H1 (cell line): ENCODE results near the gene GTF3C5. TPM values are rescaled to one million over a fixed set of nuclear protein-coding genes. Genes with fewer than 3 reads are reported as not detected.

Experiments
- CTCF ChIA-PET: fragments of 300-600 bp; sonication (Branson Sonifier 250); formaldehyde crosslinking; loops from one replicate; lab custom pipeline; 2021; ENCODE audit not compliant: partially characterized antibody; lab: Charles Lee
- POLR2A ChIA-PET: fragments of 300-600 bp; sonication (Branson Sonifier 250); formaldehyde crosslinking; loops from one replicate; lab custom pipeline; 2021; ENCODE audit warnings: inconsistent platforms; ENCODE audit not compliant: partially characterized antibody; lab: Charles Lee
- DNase-seq, 2 experiments: peaks; one replicate each; pipeline versions ENCODE4 v3.0.0 to v3.0.0-alpha.2; 2010 to 2022; ENCODE audit warnings: low spot score in 2 of 2, low read depth in 1 of 2, mixed read lengths in 1 of 2
- FAIRE-seq: peaks from 2 replicates; lab custom pipeline; 2011; peaks lifted over from hg19 to GRCh38; lab: Jason Lieb, UNC
- H2AFZ ChIP-seq: 2 replicates; pipeline ENCODE4 v1.8.1; 2012; ENCODE audit warnings: low read length, inconsistent platforms
- H2AK5ac ChIP-seq: 2 replicates; pipeline ENCODE4 v1.6.1; 2013; ENCODE audit warnings: low read depth, low read length
- H2BK120ac ChIP-seq: replicated peaks from 2 replicates; pipeline ENCODE3; 2013; ENCODE audit warnings: low read depth, low read length, inconsistent platforms
- H2BK12ac ChIP-seq: 2 replicates; pipeline ENCODE4 v1.6.1; 2013; ENCODE audit warnings: low read depth, low read length
- H2BK15ac ChIP-seq: 2 replicates; pipeline ENCODE4 v1.6.1; 2013; ENCODE audit warnings: low read length
- H2BK20ac ChIP-seq: 2 replicates; pipeline ENCODE4 v1.6.1; 2013; ENCODE audit warnings: low read length
- H2BK5ac ChIP-seq: 2 replicates; pipeline ENCODE4 v1.6.1; 2013; ENCODE audit warnings: low read depth, low read length
- H3K14ac ChIP-seq: 2 replicates; pipeline ENCODE4 v1.6.1; 2013; ENCODE audit warnings: inconsistent platforms; ENCODE audit not compliant: insufficient read length
- H3K18ac ChIP-seq: 2 replicates; pipeline ENCODE4 v1.6.1; 2013; ENCODE audit warnings: low read length; ENCODE audit errors: extremely low read depth
- H3K23ac ChIP-seq: 2 replicates; pipeline ENCODE4 v1.6.1; 2013; ENCODE audit warnings: inconsistent platforms; ENCODE audit not compliant: insufficient read length
- H3K23me2 ChIP-seq: 2 replicates; pipeline ENCODE4 v1.6.1; 2013; ENCODE audit warnings: low read depth, low read length
- H3K27ac ChIP-seq: 2 replicates; pipeline ENCODE4 v1.6.1; 2011; ENCODE audit warnings: low read depth, low read length, inconsistent platforms
- H3K27me3 ChIP-seq, 4 experiments: replicated peaks in 1 of 4; 1 replicate in 1 of 4; 2 replicates in 3 of 4; pipeline versions ENCODE4 v1.6.1 to v1.8.1; 2011 to 2013; ENCODE audit warnings: low read length in 3 of 4, mild to moderate bottlenecking in 3 of 4, inconsistent platforms in 2 of 4, mixed read lengths in 2 of 4, moderate library complexity in 1 of 4; ENCODE audit not compliant: control insufficient read depth in 3 of 4, insufficient read depth in 3 of 4; ENCODE audit errors: extremely low read depth in 1 of 4
- H3K36me3 ChIP-seq, 4 experiments: 2 replicates each; pipeline versions ENCODE4 v1.6.1 to v1.8.1; 2011 to 2013; ENCODE audit warnings: mild to moderate bottlenecking in 4 of 4, low read length in 3 of 4, moderate library complexity in 2 of 4, control low read depth in 1 of 4, inconsistent platforms in 1 of 4; ENCODE audit not compliant: insufficient read depth in 4 of 4, control insufficient read depth in 2 of 4
- H3K4ac ChIP-seq: replicated peaks from 2 replicates; pipeline ENCODE3; 2013; ENCODE audit warnings: low read length, low read depth, mixed read lengths, inconsistent platforms; ENCODE audit not compliant: insufficient read length
- H3K4me1 ChIP-seq, 4 experiments: replicated peaks in 1 of 4; 1 replicate in 1 of 4; 2 replicates in 3 of 4; pipeline versions ENCODE4 v1.6.1 to v1.8.1; 2011 to 2013; ENCODE audit warnings: low read length in 3 of 4, inconsistent platforms in 2 of 4, mixed read lengths in 1 of 4; ENCODE audit not compliant: insufficient read depth in 4 of 4, control insufficient read depth in 3 of 4
- H3K4me2 ChIP-seq, 2 experiments: 2 replicates each; pipeline versions ENCODE4 v1.6.1 to v1.8.1; 2011 to 2013; ENCODE audit warnings: low read depth in 2 of 2, low read length in 2 of 2, control low read depth in 1 of 2, inconsistent platforms in 1 of 2, mild to moderate bottlenecking in 1 of 2; ENCODE audit not compliant: insufficient read depth in 1 of 2
- H3K4me3 ChIP-seq, 4 experiments: fragments of 200-600, 300-600 bp in 1 of 4; sonication (generic), shearing (Covaris generic), sonication (Bioruptor Twin) in 1 of 4; 2 replicates each; pipeline versions ENCODE4 v1.5.1 to v1.8.1; 2011 to 2016; ENCODE audit warnings: low read length in 4 of 4, low read depth in 3 of 4, control low read depth in 2 of 4, inconsistent platforms in 2 of 4, mild to moderate bottlenecking in 2 of 4, mixed read lengths in 1 of 4, moderate library complexity in 1 of 4; ENCODE audit not compliant: insufficient read depth in 2 of 4; ENCODE audit errors: extremely low read depth in 1 of 4
- H3K56ac ChIP-seq: replicated peaks from 2 replicates; pipeline ENCODE3; 2013; ENCODE audit warnings: low read depth, mild to moderate bottlenecking, mixed read lengths, low read length, inconsistent platforms; ENCODE audit not compliant: insufficient read length
- H3K79me1 ChIP-seq: 2 replicates; pipeline ENCODE4 v1.6.1; 2013; ENCODE audit warnings: low read depth, low read length, control low read depth
- H3K79me2 ChIP-seq, 2 experiments: 2 replicates each; pipeline versions ENCODE4 v1.6.1 to v1.8.1; 2012 to 2013; ENCODE audit warnings: low read length in 2 of 2, mild to moderate bottlenecking in 2 of 2, inconsistent platforms in 1 of 2; ENCODE audit not compliant: insufficient read depth in 2 of 2, control insufficient read depth in 1 of 2
- H3K9ac ChIP-seq, 4 experiments: replicated peaks in 1 of 4; 1 replicate in 1 of 4; 2 replicates in 3 of 4; pipeline versions ENCODE4 v1.6.1 to v1.8.1; 2011 to 2013; ENCODE audit warnings: low read depth in 3 of 4, low read length in 3 of 4, control low read depth in 2 of 4, mild to moderate bottlenecking in 2 of 4, moderate library complexity in 2 of 4, inconsistent platforms in 1 of 4; ENCODE audit errors: extremely low read depth in 1 of 4
- H3K9me3 ChIP-seq, 2 experiments: 2 replicates each; pipeline versions ENCODE4 v1.6.1 to v1.8.1; 2012 to 2013; ENCODE audit warnings: mild to moderate bottlenecking in 2 of 2, moderate library complexity in 2 of 2, control low read depth in 1 of 2, inconsistent platforms in 1 of 2, low read depth in 1 of 2, low read length in 1 of 2, mixed read lengths in 1 of 2; ENCODE audit not compliant: insufficient read depth in 2 of 2
- H4K20me1 ChIP-seq, 2 experiments: replicated peaks in 1 of 2; 2 replicates each; pipeline versions ENCODE3 to v1.8.1; 2011 to 2013; ENCODE audit warnings: inconsistent platforms in 2 of 2, low read length in 2 of 2, mild to moderate bottlenecking in 1 of 2; ENCODE audit not compliant: insufficient read depth in 2 of 2, control insufficient read depth in 1 of 2
- H4K5ac ChIP-seq: 2 replicates; pipeline ENCODE4 v1.6.1; 2013; ENCODE audit warnings: low read length, low read depth, mixed read lengths, inconsistent platforms; ENCODE audit not compliant: insufficient read length
- H4K8ac ChIP-seq: 2 replicates; pipeline ENCODE4 v1.8.0; 2013; ENCODE audit warnings: mild to moderate bottlenecking, moderate library complexity, low read length, inconsistent platforms; ENCODE audit not compliant: insufficient read depth; ENCODE audit errors: extremely low read depth
- H4K91ac ChIP-seq: replicated peaks from 2 replicates; pipeline ENCODE3; 2013; ENCODE audit warnings: low read length, mixed read lengths, inconsistent platforms; ENCODE audit not compliant: insufficient read length
- CBX8 ChIP-seq: fragments of 300-800, 300-1000 bp; sonication (generic); IDR thresholded peaks from 2 replicates; pipeline ENCODE4 v1.7.1; 2016; ENCODE audit warnings: low read depth, low read length, borderline replicate concordance
- CREB1 ChIP-seq: IDR thresholded peaks from 2 replicates; pipeline ENCODE4 v1.6.1; 2012; ENCODE audit warnings: inconsistent platforms
- SUZ12 ChIP-seq: fragments of 200-600 bp; sonication (generic); IDR thresholded peaks from 2 replicates; pipeline ENCODE4 v1.6.1; 2012; ENCODE audit warnings: mild to moderate bottlenecking, inconsistent platforms, low read length, moderate library complexity, mixed read lengths
- WGBS, 2 experiments: shearing (Covaris generic) in 1 of 2; methylation state at CpG; one replicate each; pipeline versions ENCODE4 v1.1.6 to v1.1.7; 2013 to 2015; ENCODE audit warnings: low lambda C conversion rate in 2 of 2, mixed read lengths in 2 of 2, inconsistent platforms in 1 of 2, low coverage in 1 of 2, missing lambda C conversion rate in 1 of 2; ENCODE audit not compliant: insufficient replicate concordance in 2 of 2, insufficient coverage in 1 of 2, insufficient read length in 1 of 2; ENCODE audit errors: extremely low coverage in 1 of 2, missing lambda C conversion rate in 1 of 2; 5-methylcytosine and 5-hydroxymethylcytosine counted together
- polyA plus RNA-seq, 7 experiments: library from polyadenylated mRNA; depleted of rRNA in 3 of 7; stranded (reverse) in 5 of 7; unstranded in 2 of 7; fragments of >200 nt in 5 of 7; fragments of 200-250 nt in 2 of 7; gene quantifications; 1 replicate in 5 of 7; 2 replicates in 1 of 7; 4 replicates in 1 of 7; pipeline versions ENCODE4 v1.2.1 to v1.2.3, GENCODE V29; 2011 to 2013; ENCODE audit warnings: missing spikeins in 2 of 7, mixed read lengths in 2 of 7
- total RNA-seq: library from RNA; stranded (reverse); fragmentation: NEBNext Ultra II Directional; extraction: Animal tissue kit (Norgen Biotek cat#: 25700); gene quantifications from 2 replicates; pipeline ENCODE4 v1.2.1, GENCODE V29; 2021
- TF ChIP-seq, protein P1 (sequence below), 3 experiments: IDR thresholded peaks; 1 replicate in 2 of 3; 2 replicates in 1 of 3; pipeline versions ENCODE4 v1.5.1 to v1.6.1; 2011; ENCODE audit warnings: low read length in 3 of 3, mild to moderate bottlenecking in 3 of 3, inconsistent platforms in 2 of 3, low read depth in 1 of 3, moderate library complexity in 1 of 3; ENCODE audit not compliant: insufficient read depth in 1 of 3; ENCODE audit errors: control extremely low read depth in 1 of 3

GTF3C5 gene
- total and polyA plus RNA-seq, 2 of the 8 experiments (the other 6 are each of a cell fraction or from before 2014, with no cell fraction given), result 78.7 to 87.1 TPM

DNA sequence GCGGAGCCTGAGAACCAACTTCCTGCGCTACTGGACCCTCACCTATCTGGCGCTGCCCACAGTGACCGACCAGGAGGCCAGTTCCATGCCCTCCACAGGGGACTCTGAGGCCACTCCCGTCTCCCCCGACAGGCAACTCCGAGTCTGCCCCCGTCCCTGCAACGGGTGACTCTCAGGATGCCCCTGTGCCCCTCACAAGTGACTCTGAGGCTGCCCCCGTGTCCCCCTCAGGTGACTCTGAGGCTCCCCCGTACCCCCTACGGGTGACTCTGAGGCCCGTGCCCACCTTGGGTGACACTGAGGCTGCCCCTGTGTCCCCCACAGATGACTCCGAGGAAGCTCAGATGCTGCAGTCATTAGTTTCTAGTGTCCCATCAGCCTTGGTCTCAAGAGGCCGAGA, 56.1 kb downstream of the GTF3C5 start:
- Histone ChIP-seq H2BK12ac (no peak overlapping the region), H4K20me1 (no peaks in the 10 kb centered on the region), H3K27me3 (peaks cover 0 to 3% (median 0%) of the 10 kb centered on the region in 4 experiments; a peak in 1 of 7 replicates), H3K14ac (no peak overlapping the region), H3K4ac (no peak overlapping the region), H2BK20ac (no peak overlapping the region), H2AK5ac (no peak overlapping the region), H2AFZ (no peak overlapping the region), H4K91ac (no peak overlapping the region), H2BK5ac (no peak overlapping the region), H3K56ac (no peak overlapping the region), H3K23me2 (no peaks in the 10 kb centered on the region), H2BK15ac (no peak overlapping the region), H3K18ac (no peak overlapping the region), H3K27ac (no peak overlapping the region), H3K4me2 (no peak overlapping the region), H3K23ac (no peak overlapping the region), H4K8ac (no peak overlapping the region), H4K5ac (no peak overlapping the region), H3K9me3 (no peaks in the 10 kb centered on the region), H3K79me1 (no peaks in the 10 kb centered on the region), H3K36me3 (no peaks in the 10 kb centered on the region), H3K9ac (no peak overlapping the region), H3K4me3 (no peak overlapping the region), H3K79me2 (no peaks in the 10 kb centered on the region), H3K4me1 (no peaks in the 10 kb centered on the region), H2BK120ac (no peak overlapping the region)
- WGBS, 2 experiments, result 83% methylated on average over 12 of the region's 15 CpGs; no CpG with 5 or more reads in 1 of the 2 experiments
- ChIA-PET POLR2A (no interaction called here), CTCF (interaction anchor here (0.9 to 1.1 kb wide), 2 partner anchors 15 to 60 kb away, joined by 3 read pairs; no protein-coding TSS in a partner anchor)
- DNase-seq (no peak), FAIRE-seq (no peak)
- TF ChIP-seq, protein P1, sequence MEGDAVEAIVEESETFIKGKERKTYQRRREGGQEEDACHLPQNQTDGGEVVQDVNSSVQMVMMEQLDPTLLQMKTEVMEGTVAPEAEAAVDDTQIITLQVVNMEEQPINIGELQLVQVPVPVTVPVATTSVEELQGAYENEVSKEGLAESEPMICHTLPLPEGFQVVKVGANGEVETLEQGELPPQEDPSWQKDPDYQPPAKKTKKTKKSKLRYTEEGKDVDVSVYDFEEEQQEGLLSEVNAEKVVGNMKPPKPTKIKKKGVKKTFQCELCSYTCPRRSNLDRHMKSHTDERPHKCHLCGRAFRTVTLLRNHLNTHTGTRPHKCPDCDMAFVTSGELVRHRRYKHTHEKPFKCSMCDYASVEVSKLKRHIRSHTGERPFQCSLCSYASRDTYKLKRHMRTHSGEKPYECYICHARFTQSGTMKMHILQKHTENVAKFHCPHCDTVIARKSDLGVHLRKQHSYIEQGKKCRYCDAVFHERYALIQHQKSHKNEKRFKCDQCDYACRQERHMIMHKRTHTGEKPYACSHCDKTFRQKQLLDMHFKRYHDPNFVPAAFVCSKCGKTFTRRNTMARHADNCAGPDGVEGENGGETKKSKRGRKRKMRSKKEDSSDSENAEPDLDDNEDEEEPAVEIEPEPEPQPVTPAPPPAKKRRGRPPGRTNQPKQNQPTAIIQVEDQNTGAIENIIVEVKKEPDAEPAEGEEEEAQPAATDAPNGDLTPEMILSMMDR (IDR thresholded peaks at IDR 0.05; ENCODE audit: control extremely low read depth in 1 of 3, insufficient read depth in 1 of 3, low read depth in 1 of 3, low read length in 3 of 3), result no peak
- TF ChIP-seq CREB1 (no peak), SUZ12 (no peak), CBX8 (no peak)
